HEK293 (cell line): Measurements from ENCODE around the gene PITX1.

ENCODE experiments used
- CTCF ChIA-PET: fragments of 350-600 bp; formaldehyde crosslinking; extraction: SDS; loops from one replicate; lab custom pipeline; 2021; ENCODE audit warnings: antibody characterized with exemption; lab: Yijun Ruan, JAX
- POLR2A ChIA-PET: fragments of 300-600 bp; formaldehyde crosslinking; extraction: SDS; loops from one replicate; lab custom pipeline; 2020; ENCODE audit warnings: antibody characterized with exemption, inconsistent platforms; lab: Yijun Ruan, JAX
- H3K27ac ChIP-seq: fragments of 200-500 bp; sonication (Bioruptor generic); 2 replicates; pipeline ENCODE4 v1.5.1; 2014; ENCODE audit warnings: low read depth, low read length, control low read depth, inconsistent platforms; ENCODE audit errors: extremely low read depth
- H3K36me3 ChIP-seq, 2 experiments: fragments of 200-500 bp in 1 of 2; sonication (Bioruptor generic) in 1 of 2; 1 replicate in 1 of 2; 2 replicates in 1 of 2; pipeline ENCODE4 v1.5.1; 2014 to 2017; ENCODE audit warnings: inconsistent platforms in 2 of 2, low read length in 2 of 2; ENCODE audit not compliant: control insufficient read depth in 2 of 2, insufficient read depth in 1 of 2
- H3K4me1 ChIP-seq: fragments of 200-500 bp; sonication (Bioruptor generic); 2 replicates; pipeline ENCODE4 v1.5.1; 2014; ENCODE audit warnings: mild to moderate bottlenecking, low read length, inconsistent platforms; ENCODE audit not compliant: control insufficient read depth, insufficient read depth
- H3K4me3 ChIP-seq: 2 replicates; pipeline ENCODE4 v1.5.1; 2011; ENCODE audit warnings: low read depth, mild to moderate bottlenecking, control low read depth, low read length, moderate library complexity
- H3K9me3 ChIP-seq: fragments of 200-500 bp; sonication (Bioruptor generic); 2 replicates; pipeline ENCODE4 v1.5.1; 2014; ENCODE audit warnings: low read depth, low read length, inconsistent platforms; ENCODE audit not compliant: control insufficient read depth, insufficient read depth
- EGR2 ChIP-seq: fragments of 450-650 bp; formaldehyde crosslinking; IDR thresholded peaks from 2 replicates; pipeline ENCODE4 v1.5.1; 2016; ENCODE audit warnings: low read depth, missing biosample characterization, missing genetic modification characterization
- MZF1 ChIP-seq: fragments of 450-650 bp; formaldehyde crosslinking; IDR thresholded peaks from 2 replicates; pipeline ENCODE4 v1.5.1; 2017; ENCODE audit warnings: missing biosample characterization, missing genetic modification characterization, borderline replicate concordance
- PATZ1 ChIP-seq: fragments of 450-650 bp; formaldehyde crosslinking; IDR thresholded peaks from 2 replicates; pipeline ENCODE4 v1.5.1; 2016; ENCODE audit warnings: missing biosample characterization, missing genetic modification characterization
- PRDM6 ChIP-seq: fragments of 450-650 bp; formaldehyde crosslinking; IDR thresholded peaks from 2 replicates; pipeline ENCODE4 v1.5.1; 2017; ENCODE audit warnings: missing biosample characterization, missing genetic modification characterization
- REPIN1 ChIP-seq: fragments of 450-650 bp; formaldehyde crosslinking; IDR thresholded peaks from 2 replicates; pipeline ENCODE4 v1.5.1; 2017; ENCODE audit warnings: missing biosample characterization, missing genetic modification characterization, low read depth
- WT1 ChIP-seq: fragments of 450-650 bp; formaldehyde crosslinking; IDR thresholded peaks from 2 replicates; pipeline ENCODE4 v1.5.1; 2016; ENCODE audit warnings: missing biosample characterization, missing genetic modification characterization
- ZFHX2 ChIP-seq: fragments of 450-650 bp; formaldehyde crosslinking; conservative IDR thresholded peaks from 2 replicates; pipeline ENCODE4 v1.5.1; 2016; ENCODE audit warnings: missing biosample characterization, missing genetic modification characterization
- ZFP3 ChIP-seq: fragments of 450-650 bp; formaldehyde crosslinking; IDR thresholded peaks from 2 replicates; pipeline ENCODE4 v1.5.1; 2016; ENCODE audit warnings: low read depth, missing biosample characterization, missing genetic modification characterization
- ZIC2 ChIP-seq: fragments of 450-650 bp; formaldehyde crosslinking; IDR thresholded peaks from 2 replicates; pipeline ENCODE4 v1.5.1; 2016; ENCODE audit warnings: missing biosample characterization, missing genetic modification characterization
- ZNF202 ChIP-seq: fragments of 450-650 bp; formaldehyde crosslinking; IDR thresholded peaks from 2 replicates; pipeline ENCODE4 v1.5.1; 2016; ENCODE audit warnings: missing biosample characterization, missing genetic modification characterization, borderline replicate concordance
- ZNF211 ChIP-seq: fragments of 450-650 bp; formaldehyde crosslinking; IDR thresholded peaks from 2 replicates; pipeline ENCODE4 v1.5.1; 2016; ENCODE audit warnings: low read depth, missing biosample characterization, missing genetic modification characterization
- ZNF335 ChIP-seq: fragments of 450-650 bp; formaldehyde crosslinking; conservative IDR thresholded peaks from 2 replicates; pipeline ENCODE4 v1.5.1; 2016; ENCODE audit warnings: missing biosample characterization, missing genetic modification characterization
- ZNF596 ChIP-seq: fragments of 450-650 bp; IDR thresholded peaks from 2 replicates; pipeline ENCODE4 v1.5.0; 2018; ENCODE audit warnings: missing biosample characterization, mild to moderate bottlenecking, missing genetic modification characterization, moderate library complexity
- ZNF621 ChIP-seq: fragments of 450-650 bp; formaldehyde crosslinking; IDR thresholded peaks from 2 replicates; pipeline ENCODE4 v1.5.1; 2017; ENCODE audit warnings: missing biosample characterization, missing genetic modification characterization
- ZNF670 ChIP-seq: fragments of 450-650 bp; formaldehyde crosslinking; IDR thresholded peaks from 2 replicates; pipeline ENCODE4 v1.5.1; 2016; ENCODE audit warnings: missing biosample characterization, missing genetic modification characterization, low read depth

Gene PITX1

GRCh38 chr5:135030123-135030955 lies 3.7 kb downstream of the PITX1 start:
- H3K4me1 ChIP-seq: peaks cover 13% of the 10 kb centered on the region
- CTCF ChIA-PET: interaction anchor here (0.7 kb wide), 1 partner anchor 1503 kb away, joined by 3 read pairs; no protein-coding TSS in a partner anchor
- H3K9me3 ChIP-seq: no peaks in the 10 kb centered on the region
- no peak overlapping the region for H3K27ac ChIP-seq
- H3K36me3 ChIP-seq: peaks cover 4 to 43% of the 10 kb centered on the region in 2 experiments; a peak in 2 of 3 replicates
- TF ChIP-seq MZF1 (tag by site-specific recombination) (no peak), ZFHX2 (tag by site-specific recombination) (peak; percentile 52), ZNF335 (tag by site-specific recombination) (no peak), EGR2 (tag by site-specific recombination) (peak; percentile 75)
- no peak overlapping the region for H3K4me3 ChIP-seq
- POLR2A ChIA-PET: no interaction called here

- Histone ChIP-seq H3K27ac (no peak overlapping the region), H3K9me3 (no peaks in the 10 kb centered on the region), H3K4me1 (peaks cover 6% of the 10 kb centered on the region), H3K36me3 (peaks cover 4 to 43% of the 10 kb centered on the region in 2 experiments; a peak in 2 of 3 replicates), H3K4me3 (no peak overlapping the region)
- TF ChIP-seq ZFP3 (tag by site-specific recombination) (no peak), ZIC2 (tag by site-specific recombination) (no peak), ZNF621 (no peak), ZNF211 (tag by site-specific recombination) (no peak), ZNF670 (tag by site-specific recombination) (no peak), REPIN1 (no peak), PATZ1 (no peak)
- CTCF ChIA-PET: interaction anchor here (0.7 kb wide), 1 partner anchor 1504 kb away, joined by 3 read pairs; no protein-coding TSS in a partner anchor
- POLR2A ChIA-PET: no interaction called here
These were observed 4.4 kb downstream of the PITX1 start for GRCh38 chr5:135029477-135030122.

GRCh38 chr5:135028791-135029476 lies 5.1 kb downstream of the PITX1 start:
- Histone ChIP-seq H3K4me1 (peaks cover 4% of the 10 kb centered on the region), H3K9me3 (no peaks in the 10 kb centered on the region), H3K36me3 (peaks cover 4 to 43% of the 10 kb centered on the region in 2 experiments; a peak in 2 of 3 replicates), H3K27ac (no peak overlapping the region), H3K4me3 (no peak overlapping the region)
- TF ChIP-seq ZNF621 (no peak), ZNF596 (tag by site-specific recombination) (no peak), ZNF202 (tag by site-specific recombination) (peak; percentile 22; the same call in 1 of the 2 replicates), WT1 (tag by site-specific recombination) (no peak), PRDM6 (tag by site-specific recombination) (no peak)
- ChIA-PET CTCF (no interaction called here), POLR2A (no interaction called here)
